GM18951 (cell line): ENCODE measurements around the gene LRP1.
A peak's percentile ranks its signal among the peaks of the same experiment; 100 is the strongest.

ENCODE experiments used
- POLR2A ChIP-seq: IDR thresholded peaks from 4 replicates; pipeline ENCODE4 v1.6.1; 2011; ENCODE audit warnings: mild to moderate bottlenecking; ENCODE audit not compliant: insufficient read length, insufficient read depth; ENCODE audit errors: extremely low read depth
- in situ Hi-C: fragments of 300-500 bp; cut with MboI; formaldehyde crosslinking; loops from one replicate; pipeline ENCODE4 v1.12.0; 2022; ENCODE audit warnings: low sequenced_read_pairs, mixed read lengths, inconsistent platforms; ENCODE audit not compliant: unreplicated experiment

Gene LRP1

DNA sequence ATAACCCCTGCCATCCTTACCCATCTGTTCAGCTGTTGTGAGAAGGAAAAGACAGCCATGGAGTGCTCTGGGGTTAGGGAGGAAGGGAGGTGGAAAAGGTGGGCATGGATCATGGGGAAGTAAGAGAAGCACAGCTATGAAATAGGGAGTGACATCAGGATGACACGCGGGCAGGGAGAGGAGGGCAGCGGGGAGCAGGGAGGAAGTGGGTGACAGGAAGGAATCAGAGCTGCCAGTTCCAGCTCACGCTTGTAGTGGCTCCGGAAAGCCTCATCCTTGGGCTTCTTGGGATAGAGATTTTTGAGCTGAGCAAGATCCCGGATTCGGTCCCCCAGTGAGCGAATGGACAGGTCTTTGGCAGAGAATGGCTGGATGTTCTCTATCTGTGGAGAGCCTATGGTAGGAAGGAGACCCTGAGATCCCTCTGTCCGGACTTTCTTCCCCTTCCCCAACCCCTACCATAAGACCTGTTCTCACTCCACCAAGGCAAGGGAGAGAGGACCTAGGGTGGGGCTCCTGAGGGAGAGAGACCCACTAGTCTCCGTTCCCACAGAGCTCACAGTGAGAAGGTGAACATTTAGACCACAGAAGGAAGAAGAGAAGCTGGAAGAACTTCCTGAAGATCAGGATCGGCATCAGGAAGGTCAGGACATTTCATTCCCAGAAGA is 29.1 kb upstream of the LRP1 start:
- in situ Hi-C loops, result no loop called here

DNA sequence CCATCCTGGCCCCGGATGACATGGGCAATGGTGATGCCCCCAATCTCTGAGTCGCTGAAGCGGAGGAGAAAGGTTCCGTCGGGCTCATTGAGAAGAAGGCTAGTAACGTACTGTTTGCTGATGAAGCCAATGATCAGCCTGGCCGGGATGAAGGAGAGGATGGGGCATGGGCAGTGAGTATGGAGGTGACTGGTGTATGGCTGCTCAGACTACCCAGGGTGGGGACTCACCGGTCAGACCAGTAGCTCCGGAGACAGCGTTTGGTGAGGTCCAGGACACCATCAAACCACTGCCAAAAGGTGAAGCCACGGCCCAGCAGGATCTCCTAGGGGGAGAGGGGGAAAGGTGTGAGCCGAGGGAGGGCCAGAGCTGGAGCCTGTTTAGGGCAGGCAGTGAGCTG is 28.5 kb upstream of the LRP1 start:
- no peak for TF ChIP-seq POLR2A
- in situ Hi-C loops, result no loop called here

More for the DNA sequence above, 29.1 kb upstream of the LRP1 start:
- TF ChIP-seq POLR2A, result no peak

DNA sequence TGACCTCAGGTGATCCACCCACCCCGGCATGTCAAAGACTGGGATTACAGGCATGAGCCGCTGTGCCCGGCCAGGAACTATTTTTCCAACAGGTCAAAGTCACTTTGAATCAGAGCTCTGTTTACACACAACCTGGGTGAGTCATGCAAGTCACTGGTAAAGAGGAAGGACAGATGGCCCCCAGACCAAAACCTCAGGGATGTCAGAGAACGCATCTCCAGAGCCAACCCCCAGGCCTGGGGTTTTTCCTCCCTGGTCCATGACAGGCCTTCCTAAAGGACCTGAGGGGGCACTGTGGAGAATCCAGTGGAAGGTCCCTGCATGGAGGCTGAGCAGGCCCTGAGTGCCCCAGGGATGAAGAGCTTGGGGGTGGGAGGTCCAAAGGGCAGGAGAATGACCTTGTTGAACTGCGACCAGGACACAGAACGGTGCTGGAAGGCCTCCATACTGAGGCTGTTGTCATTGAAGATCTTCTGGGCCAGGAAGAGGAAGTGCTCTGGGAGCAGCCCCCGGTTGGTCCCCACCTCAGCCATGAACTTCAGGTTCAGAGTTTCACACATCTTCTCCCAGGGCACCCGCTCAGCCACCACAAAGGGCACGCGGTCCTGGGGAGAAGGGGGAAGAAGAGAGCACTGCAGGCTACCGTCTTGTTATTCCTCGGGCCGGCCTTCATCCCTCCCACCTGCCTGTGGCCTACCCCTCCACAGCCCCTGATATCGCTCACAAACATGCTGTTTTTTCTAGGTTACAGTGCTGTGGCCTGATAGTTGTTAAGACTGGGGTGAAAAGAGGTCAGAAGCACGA is 26.2 kb upstream of the LRP1 start:
- no peak for TF ChIP-seq POLR2A
- in situ Hi-C loops, result no loop called here

DNA sequence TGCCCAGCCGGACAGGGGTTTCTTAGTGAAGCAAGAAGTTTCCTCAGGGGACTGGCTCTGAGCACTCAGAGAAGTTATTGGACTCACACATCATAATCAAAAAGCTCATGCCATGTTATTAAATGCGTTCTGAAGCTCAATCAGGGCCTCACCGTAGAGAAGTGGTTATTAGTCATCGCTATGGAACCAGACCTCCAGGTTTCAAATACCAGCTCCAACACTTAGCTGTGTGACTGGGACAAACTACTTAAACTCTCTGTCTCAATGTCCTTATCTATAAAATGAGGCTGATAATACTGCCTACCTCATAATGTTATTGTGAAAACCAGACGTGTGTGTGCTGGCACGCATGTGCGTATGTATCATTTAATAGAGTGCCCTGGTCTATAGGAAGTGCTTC is 24.4 kb upstream of the LRP1 start:
- in situ Hi-C loops, result no loop called here
- TF ChIP-seq POLR2A, result no peak

DNA sequence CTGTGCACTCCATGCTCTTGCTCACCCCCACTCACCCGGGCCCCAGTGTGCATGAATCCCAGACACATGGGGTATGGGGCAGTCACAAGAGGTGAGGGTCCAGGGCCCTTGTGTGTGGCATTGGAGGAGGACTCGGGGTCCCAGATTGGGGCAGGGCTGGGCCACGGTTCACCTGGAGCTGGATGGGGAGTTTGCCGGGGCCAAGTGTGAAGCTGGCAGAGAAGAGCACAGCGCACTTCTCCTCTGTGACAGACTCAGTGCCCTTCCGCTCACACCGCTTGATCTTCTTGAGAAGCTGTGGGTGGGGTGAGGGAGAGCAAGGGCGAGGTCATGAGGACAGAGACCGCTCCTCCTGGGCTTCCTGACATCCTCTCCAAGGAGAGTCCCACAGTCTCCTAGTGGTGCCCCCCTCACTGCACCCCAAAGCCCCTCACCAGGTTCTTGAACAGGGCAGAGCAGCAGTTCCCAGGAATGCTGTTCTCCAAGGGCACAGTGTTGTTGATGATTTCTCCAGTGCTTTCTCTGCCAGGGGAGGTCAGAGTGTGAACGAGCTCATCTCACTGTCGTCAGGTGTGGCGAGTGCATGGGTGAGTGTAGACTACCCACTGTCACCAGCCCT is 23.9 kb upstream of the LRP1 start:
- no peak for TF ChIP-seq POLR2A
- in situ Hi-C loops, result no loop called here

DNA sequence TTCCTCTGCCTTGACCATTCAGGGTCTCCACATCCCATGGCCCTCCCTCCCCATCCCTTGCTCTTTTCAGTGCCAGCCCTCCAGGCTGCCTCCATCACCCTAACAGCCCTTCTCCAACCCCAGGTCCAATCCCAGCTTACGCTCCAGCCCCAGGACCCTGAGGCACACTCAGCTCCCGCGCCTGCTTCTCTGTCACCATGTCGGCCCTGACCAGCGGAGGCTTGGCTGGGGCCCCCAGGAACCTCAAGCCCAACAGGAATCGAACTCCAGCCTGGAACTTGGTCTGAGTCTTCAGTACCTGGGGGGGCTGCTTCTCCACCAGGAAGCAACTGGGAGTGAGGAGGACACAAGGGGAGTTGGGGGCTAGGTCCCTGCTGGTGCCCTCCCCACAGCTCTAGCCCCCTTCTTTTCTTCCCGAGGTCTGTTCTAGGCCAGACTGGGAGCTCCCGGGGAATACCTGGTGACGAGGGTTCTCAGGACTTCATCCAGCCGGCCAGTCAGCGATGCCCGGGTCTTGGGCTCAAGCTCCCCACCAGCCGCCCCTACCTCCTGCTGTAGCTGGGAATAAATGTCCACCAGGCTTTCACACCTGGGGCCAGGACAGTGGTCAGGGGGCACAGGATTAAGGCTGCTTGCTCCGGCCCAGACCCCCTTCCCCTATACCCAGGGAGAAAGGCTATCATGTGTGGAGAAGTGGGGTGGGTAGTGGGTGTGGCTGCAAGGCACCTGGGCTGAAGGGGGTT is 23.1 kb upstream of the LRP1 start:
- in situ Hi-C loops, result no loop called here
- TF ChIP-seq POLR2A, result no peak

DNA sequence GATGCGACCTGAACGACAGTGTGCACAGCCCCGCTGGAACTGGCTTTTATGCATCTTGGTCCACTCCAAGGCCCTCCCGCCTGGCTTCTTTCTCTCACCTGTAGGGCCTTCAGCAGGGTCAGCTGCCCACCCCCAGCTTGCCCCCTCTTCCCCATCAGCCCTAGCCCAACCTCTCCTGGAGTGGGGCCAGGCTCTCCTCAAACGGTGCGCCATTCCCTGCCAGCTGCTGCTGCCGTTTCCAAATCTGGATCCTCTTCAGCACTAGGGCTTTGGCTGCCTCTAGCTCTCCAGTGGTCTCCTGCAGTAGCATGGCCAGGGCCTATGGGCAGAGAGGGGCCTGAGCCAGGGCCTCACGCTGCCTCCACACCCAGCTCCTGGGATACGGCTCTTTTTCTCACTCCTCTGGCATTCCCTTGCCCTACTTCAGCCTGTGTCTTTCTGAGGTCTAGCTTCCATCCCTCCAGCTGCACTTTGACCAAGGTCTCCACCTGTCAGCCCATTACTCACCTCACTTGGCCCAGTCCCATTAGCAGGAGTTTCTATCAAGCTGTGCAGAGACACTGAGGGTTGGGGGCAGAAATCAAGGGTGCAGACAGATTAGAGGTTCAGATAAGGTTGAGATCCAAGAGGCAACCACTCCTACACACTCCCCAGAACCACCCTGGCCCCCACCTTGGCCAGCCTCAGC is 22.1 kb upstream of the LRP1 start:
- in situ Hi-C loops, result no loop called here
- TF ChIP-seq POLR2A, result no peak

DNA sequence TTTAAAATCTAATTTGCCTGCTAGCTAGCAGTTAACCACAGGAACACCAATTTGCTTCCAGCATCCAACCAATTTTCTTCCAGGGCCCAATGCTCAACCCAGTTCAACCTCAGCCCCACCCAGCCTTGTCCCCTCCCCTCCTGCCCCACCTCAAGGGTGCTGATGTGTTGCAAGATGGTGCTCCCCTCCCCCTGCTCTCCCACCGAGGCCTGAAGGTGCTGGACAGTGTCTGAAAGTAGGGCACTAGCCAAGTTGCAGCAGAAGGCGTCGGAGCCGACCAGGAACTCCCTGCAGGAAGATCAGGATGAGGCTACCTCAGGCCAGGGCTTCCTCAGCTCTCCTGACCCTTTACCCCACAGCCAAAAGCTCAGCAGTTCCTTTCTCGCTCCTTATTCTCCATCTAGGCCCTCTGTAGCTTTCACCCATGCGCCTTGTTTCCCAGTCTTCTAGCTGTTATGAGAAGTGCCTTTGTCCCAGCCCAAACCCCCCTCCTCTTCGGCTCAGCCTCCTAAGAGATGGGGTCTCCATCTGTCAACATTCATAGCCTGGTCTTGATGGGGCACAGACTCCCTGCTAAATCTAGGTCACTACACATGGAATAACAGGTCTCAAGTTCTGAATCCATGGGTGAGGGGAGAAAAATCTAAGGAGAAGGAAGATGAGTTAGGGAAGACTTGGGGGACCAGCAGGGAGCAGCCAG is 20.7 kb upstream of the LRP1 start:
- in situ Hi-C loops, result no loop called here

DNA sequence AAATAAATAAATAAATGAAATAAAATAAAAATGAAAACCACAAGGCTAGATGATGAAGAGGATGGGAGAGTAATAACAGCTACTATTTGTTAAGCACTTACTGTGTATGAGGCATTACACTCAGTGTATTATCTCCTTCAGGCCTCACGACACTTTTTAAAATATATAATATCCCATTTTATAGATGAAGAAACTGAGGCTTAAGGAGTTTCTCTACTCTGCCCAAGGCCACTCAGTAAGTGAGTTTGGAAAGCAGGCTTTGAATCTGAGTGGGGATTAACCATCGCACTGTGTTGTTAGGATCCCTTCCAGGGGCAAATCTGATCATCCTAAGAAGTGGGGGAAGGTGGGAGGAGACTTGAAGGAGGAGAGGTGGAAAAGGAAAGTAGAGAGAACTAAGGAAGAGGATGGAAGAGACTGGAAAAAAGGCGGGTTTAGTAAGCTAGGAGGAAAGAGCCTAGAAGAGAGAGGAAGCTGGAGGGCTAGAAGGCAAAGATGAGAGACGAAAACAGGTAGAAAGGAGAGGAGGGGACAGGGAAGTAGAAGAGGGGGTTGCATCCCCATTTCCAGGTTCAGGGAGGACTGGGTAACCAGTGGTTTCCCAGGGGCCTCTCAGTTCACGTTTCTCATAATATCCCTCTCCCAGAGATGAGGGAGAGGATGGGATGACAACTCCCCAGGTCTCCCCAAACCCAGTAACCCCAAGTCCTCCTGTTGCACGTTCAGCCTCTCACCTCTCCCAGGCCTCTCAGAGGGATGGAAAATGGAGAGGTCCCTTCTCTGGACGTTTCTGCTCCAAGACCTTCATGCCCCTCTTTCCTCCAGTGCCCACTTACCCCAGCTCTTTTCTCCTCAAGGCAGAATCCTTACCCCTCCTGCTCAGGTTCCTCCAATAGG is 18.8 kb upstream of the LRP1 start:
- no peak for TF ChIP-seq POLR2A
- in situ Hi-C loops, result loop anchor here (10.0 kb wide), 1 partner anchor 105 kb away; the partner anchor contains the start of gene ZBTB39

More for the DNA sequence above, 20.7 kb upstream of the LRP1 start:
- no peak for TF ChIP-seq POLR2A

DNA sequence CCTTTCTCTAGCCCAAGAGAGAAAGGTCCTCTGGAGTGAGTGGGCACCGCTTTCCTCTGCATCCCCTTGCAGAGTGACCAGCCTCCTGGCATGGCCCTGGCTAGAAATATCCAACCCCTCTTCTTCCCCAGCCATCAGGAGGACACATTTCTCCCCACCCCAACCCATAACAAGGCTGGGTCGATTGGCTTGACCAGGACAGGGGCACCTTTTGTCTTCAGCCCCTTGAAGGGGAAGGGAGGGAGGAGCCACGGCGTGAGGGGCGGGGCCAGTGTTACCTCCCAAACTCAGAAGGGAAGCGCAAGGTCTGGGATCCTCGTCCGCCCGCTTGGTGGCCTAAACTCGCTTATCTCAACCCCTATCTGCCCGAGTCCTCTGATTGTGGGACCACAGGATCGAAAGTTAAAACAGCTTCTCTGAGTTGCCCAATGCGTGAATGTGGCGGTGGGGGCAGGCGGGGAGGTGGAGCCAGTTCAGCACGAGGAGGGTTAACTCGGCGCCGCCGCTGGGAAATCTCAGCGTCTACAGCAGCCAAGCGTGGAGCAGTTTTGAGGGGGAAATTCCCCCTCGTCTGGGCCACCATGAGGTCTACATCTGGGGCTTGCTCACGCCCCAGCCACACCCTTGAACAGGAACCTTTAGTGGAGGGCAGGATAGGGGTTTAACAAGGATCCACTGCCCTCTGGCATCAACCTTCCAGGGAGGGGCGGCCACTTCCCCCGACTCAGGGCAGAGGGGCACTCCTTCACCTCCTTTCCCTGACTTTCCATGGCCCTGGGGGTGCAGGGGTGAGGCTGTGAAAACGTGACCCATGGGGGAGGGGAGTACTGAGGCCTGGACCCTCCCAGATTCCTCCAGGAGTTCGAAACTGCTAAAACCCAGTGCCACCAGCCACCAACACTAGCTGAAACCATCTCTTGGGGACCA is 17.9 kb upstream of the LRP1 start:
- in situ Hi-C loops, result loop anchor here (10.0 kb wide), 1 partner anchor 106 kb away; the partner anchor contains the start of gene ZBTB39
- TF ChIP-seq POLR2A, result peak; percentile 57
